Effector CD4-positive, alpha-beta T cell (primary cell): ENCODE results near the gene ZNF646.

ENCODE experiments used
- DNase-seq: peaks from one replicate; pipeline ENCODE4 v3.0.0-alpha.2; 2020

Gene ZNF646

GRCh38 chr16:31063843-31064611 lies 10.2 kb upstream of the ZNF646 start:
- DNase-seq = no peak

GRCh38 chr16:31064882-31065461 lies 9.2 kb upstream of the ZNF646 start:
- no peak for DNase-seq

- DNase-seq = no peak
These were observed 6.9 kb upstream of the ZNF646 start for GRCh38 chr16:31067342-31067741.

GRCh38 chr16:31071861-31072260 lies 2.4 kb upstream of the ZNF646 start:
- no peak for DNase-seq

- DNase-seq = no peak
These were observed 1.6 kb upstream of the ZNF646 start for GRCh38 chr16:31072540-31073141.

- DNase-seq = peak; percentile 88
These were observed 866 bp upstream of the ZNF646 start for GRCh38 chr16:31073142-31073969.

- no peak for DNase-seq
These were observed 577 bp downstream of the ZNF646 start for GRCh38 chr16:31074814-31075183.

GRCh38 chr16:31076319-31076718 lies 2.1 kb downstream of the ZNF646 start:
- DNase-seq = no peak

- DNase-seq = no peak
These were observed 2.8 kb downstream of the ZNF646 start for GRCh38 chr16:31077024-31077423.

GRCh38 chr16:31077592-31078396 lies 3.6 kb downstream of the ZNF646 start:
- no peak for DNase-seq

- no peak for DNase-seq
These were observed 4.5 kb downstream of the ZNF646 start for GRCh38 chr16:31078597-31079341.

- no peak for DNase-seq
These were observed 5.2 kb downstream of the ZNF646 start for GRCh38 chr16:31079342-31079944.

GRCh38 chr16:31080035-31080629 lies 5.9 kb downstream of the ZNF646 start:
- no peak for DNase-seq

- DNase-seq = no peak
These were observed 6.7 kb downstream of the ZNF646 start for GRCh38 chr16:31080756-31081419.

GRCh38 chr16:31081428-31082351 lies 7.5 kb downstream of the ZNF646 start:
- DNase-seq = no peak

- DNase-seq = no peak
These were observed 8.3 kb downstream of the ZNF646 start for GRCh38 chr16:31082368-31083045.

GRCh38 chr16:31083081-31083480 lies 8.9 kb downstream of the ZNF646 start:
- no peak for DNase-seq

- DNase-seq = no peak
These were observed 9.3 kb downstream of the ZNF646 start for GRCh38 chr16:31083556-31083955.

GRCh38 chr16:31083981-31084380 lies 9.8 kb downstream of the ZNF646 start:
- no peak for DNase-seq
